ENCODE measurements around the gene KCNK18. TPM values are rescaled to one million over a fixed set of nuclear protein-coding genes. Genes with fewer than 3 reads are reported as not detected.

The KCNK18 gene
- total and polyA plus RNA-seq, 2 of the 8 experiments (the other 6 are each of a cell fraction or from before 2014, with no cell fraction given): not detected

GRCh38 chr10:117223693-117224430 is 26.6 kb downstream of the KCNK18 start:
- FAIRE-seq: no peak

More at GRCh38 chr10:117223693-117224430, 26.6 kb downstream of the KCNK18 start:
- WGBS, 2 experiments (ENCODE audit: extremely low coverage in 1 of 2, insufficient coverage in 1 of 2, insufficient read length in 1 of 2, insufficient replicate concordance in 2 of 2, low coverage in 1 of 2, low lambda C conversion rate in 2 of 2, missing lambda C conversion rate in 1 of 2): 86% methylated on average over 7 of the region's 7 CpGs; no CpG with 5 or more reads in 1 of the 2 experiments
- Histone ChIP-seq H3K9ac (replicated peaks in 1 of 4; ENCODE audit: extremely low read depth in 1 of 4, low read depth in 3 of 4, low read length in 3 of 4) (no peak overlapping the region), H2BK15ac (ENCODE audit: low read length) (no peak overlapping the region), H3K36me3 (ENCODE audit: control insufficient read depth in 2 of 4, insufficient read depth in 4 of 4, low read length in 3 of 4) (no peaks in the 10 kb centered on the region), H3K9me3 (ENCODE audit: insufficient read depth in 2 of 2, low read depth in 1 of 2, low read length in 1 of 2) (no peaks in the 10 kb centered on the region), H3K18ac (ENCODE audit: extremely low read depth, low read length) (no peak overlapping the region), H4K91ac (replicated peaks; ENCODE audit: insufficient read length, low read length) (no peak overlapping the region), H2BK20ac (ENCODE audit: low read length) (no peak overlapping the region), H3K23me2 (ENCODE audit: low read depth, low read length) (no peaks in the 10 kb centered on the region; the same call in 1 of the 2 replicates), H3K14ac (ENCODE audit: insufficient read length) (no peak overlapping the region), H2AK5ac (ENCODE audit: low read depth, low read length) (no peak overlapping the region), H3K27ac (ENCODE audit: low read depth, low read length) (no peak overlapping the region), H3K4me3 (ENCODE audit: extremely low read depth in 1 of 4, insufficient read depth in 2 of 4, low read depth in 3 of 4, low read length in 4 of 4) (no peak overlapping the region), H4K8ac (ENCODE audit: extremely low read depth, insufficient read depth, low read length) (no peak overlapping the region), H4K20me1 (replicated peaks in 1 of 2; ENCODE audit: control insufficient read depth in 1 of 2, insufficient read depth in 2 of 2, low read length in 2 of 2) (no peaks in the 10 kb centered on the region), H3K27me3 (replicated peaks in 1 of 4; ENCODE audit: control insufficient read depth in 3 of 4, extremely low read depth in 1 of 4, insufficient read depth in 3 of 4, low read length in 3 of 4) (no peaks in the 10 kb centered on the region; a peak in 1 of 7 replicates), H3K4me2 (ENCODE audit: insufficient read depth in 1 of 2, low read depth in 2 of 2, low read length in 2 of 2) (no peak overlapping the region), H2BK5ac (ENCODE audit: low read depth, low read length) (no peak overlapping the region), H2AFZ (ENCODE audit: low read length) (no peak overlapping the region), H3K56ac (replicated peaks; ENCODE audit: insufficient read length, low read depth, low read length) (no peak overlapping the region), H3K79me1 (ENCODE audit: low read depth, low read length) (no peaks in the 10 kb centered on the region), H3K23ac (ENCODE audit: insufficient read length) (no peak overlapping the region), H3K4me1 (replicated peaks in 1 of 4; ENCODE audit: control insufficient read depth in 3 of 4, insufficient read depth in 4 of 4, low read length in 3 of 4) (peaks cover 0 to 5% (median under 1%) of the 10 kb centered on the region in 4 experiments; a peak in 2 of 7 replicates), H4K5ac (ENCODE audit: insufficient read length, low read depth, low read length) (no peak overlapping the region), H2BK120ac (replicated peaks; ENCODE audit: low read depth, low read length) (no peak overlapping the region), H3K79me2 (ENCODE audit: control insufficient read depth in 1 of 2, insufficient read depth in 2 of 2, low read length in 2 of 2) (no peaks in the 10 kb centered on the region), H2BK12ac (ENCODE audit: low read depth, low read length) (no peak overlapping the region), H3K4ac (replicated peaks; ENCODE audit: insufficient read length, low read depth, low read length) (no peak overlapping the region)
- POLR2A ChIA-PET (ENCODE audit: partially characterized antibody): interaction anchor here (1.4 kb wide), 1 partner anchor 17 kb away, joined by 5 read pairs; the partner anchor contains the start of gene SLC18A2
- DNase-seq (ENCODE audit: low read depth in 1 of 2, low spot score in 2 of 2): no peak
- CTCF ChIA-PET (ENCODE audit: partially characterized antibody): interaction anchor here (0.7 to 6.6 kb wide), 6 partner anchors 16 to 209 kb away, joined by 3 to 97 read pairs (median 3); no protein-coding TSS in a partner anchor
- TF ChIP-seq GTF2F1 (IDR thresholded peaks at IDR 0.05; ENCODE audit: borderline replicate concordance, low read depth, low read length) (no peak), RXRA (IDR thresholded peaks at IDR 0.05; ENCODE audit: insufficient read depth, low read depth, low read length) (no peak), BACH1 (IDR thresholded peaks at IDR 0.05; ENCODE audit: low read length) (no peak)

Measured in H1 (cell line).